SK-N-SH (cell line): ENCODE results near the gene NFIX. TPM values are rescaled to one million over a fixed set of nuclear protein-coding genes. Genes with fewer than 3 reads are reported as not detected.

Experiments
- CTCF ChIA-PET: fragments of 300-600, 350-600 bp; formaldehyde crosslinking; extraction: SDS; loops from one replicate; lab custom pipeline; 2021; lab: Yijun Ruan, JAX
- POLR2A ChIA-PET: fragments of 350-600 bp; sonication (Branson Sonifier 250); formaldehyde crosslinking; extraction: SDS; loops from one replicate; lab custom pipeline; 2020; ENCODE audit warnings: antibody characterized with exemption, inconsistent platforms; lab: Yijun Ruan, JAX
- DNase-seq: peaks from one replicate; pipeline ENCODE4 v3.0.0; 2012
- H2AFZ ChIP-seq: fragments of 200-600 bp; sonication (generic); 2 replicates; pipeline ENCODE4 v1.8.1; 2016; ENCODE audit warnings: antibody characterized with exemption, mild to moderate bottlenecking, low read depth
- H3F3A ChIP-seq: fragments of 200-600 bp; sonication (generic); replicated peaks from 2 replicates; pipeline ENCODE3; 2016; ENCODE audit warnings: antibody characterized with exemption, mild to moderate bottlenecking; ENCODE audit not compliant: insufficient read depth
- H3K27ac ChIP-seq, 2 experiments: fragments of 200-500 bp in 1 of 2; fragments of 200-600 bp in 1 of 2; sonication (Bioruptor generic) in 1 of 2; sonication (generic), shearing (Covaris generic) in 1 of 2; 2 replicates each; pipeline versions ENCODE4 v1.5.1 to v1.6.1; 2014 to 2016; ENCODE audit warnings: low read depth in 2 of 2, inconsistent platforms in 1 of 2, low read length in 1 of 2, mild to moderate bottlenecking in 1 of 2, mixed read lengths in 1 of 2
- H3K27me3 ChIP-seq: fragments of 200-600 bp; sonication (generic), shearing (Covaris generic); 2 replicates; pipeline ENCODE4 v1.6.1; 2016; ENCODE audit warnings: mixed run types; ENCODE audit not compliant: insufficient read depth
- H3K36me3 ChIP-seq, 2 experiments: fragments of 200-500 bp in 1 of 2; fragments of 200-600 bp in 1 of 2; sonication (Bioruptor generic) in 1 of 2; sonication (generic) in 1 of 2; replicated peaks in 1 of 2; 2 replicates each; pipeline versions ENCODE3 to v1.5.1; 2014 to 2016; ENCODE audit warnings: low read length in 1 of 2, mild to moderate bottlenecking in 1 of 2; ENCODE audit not compliant: insufficient read depth in 2 of 2, control insufficient read depth in 1 of 2
- H3K4me1 ChIP-seq, 2 experiments: fragments of 200-500 bp in 1 of 2; fragments of 200-600 bp in 1 of 2; sonication (Bioruptor generic) in 1 of 2; sonication (generic), shearing (Covaris generic) in 1 of 2; 2 replicates each; pipeline versions ENCODE4 v1.5.1 to v1.6.1; 2014 to 2016; ENCODE audit warnings: low read depth in 1 of 2, low read length in 1 of 2, mixed run types in 1 of 2; ENCODE audit not compliant: insufficient read depth in 2 of 2, control insufficient read depth in 1 of 2
- H3K4me2 ChIP-seq: fragments of 200-600 bp; sonication (generic), shearing (Covaris generic); 2 replicates; pipeline ENCODE4 v1.6.1; 2017; ENCODE audit warnings: mixed run types
- H3K4me3 ChIP-seq, 2 experiments: fragments of 200-500 bp in 1 of 2; fragments of 200-600 bp in 1 of 2; sonication (Bioruptor generic) in 1 of 2; sonication (generic), shearing (Covaris generic) in 1 of 2; 2 replicates each; pipeline versions ENCODE4 v1.5.1 to v1.8.1; 2014 to 2016; ENCODE audit warnings: low read depth in 2 of 2, inconsistent platforms in 1 of 2, low read length in 1 of 2, mild to moderate bottlenecking in 1 of 2, mixed read lengths in 1 of 2, moderate library complexity in 1 of 2
- H3K79me2 ChIP-seq: fragments of 200-600 bp; sonication (generic); 2 replicates; pipeline ENCODE4 v1.8.1; 2017; ENCODE audit warnings: mild to moderate bottlenecking; ENCODE audit not compliant: insufficient read depth
- H3K9ac ChIP-seq: fragments of 200-600 bp; sonication (generic); 2 replicates; pipeline ENCODE4 v1.6.1; 2017; ENCODE audit warnings: mixed run types
- H3K9me2 ChIP-seq: fragments of 200-600 bp; sonication (generic); 2 replicates; pipeline ENCODE4 v1.6.1; 2017; ENCODE audit warnings: mixed run types
- H3K9me3 ChIP-seq: fragments of 200-600 bp; sonication (generic); 2 replicates; pipeline ENCODE4 v1.6.1; 2017; ENCODE audit warnings: mixed run types, mild to moderate bottlenecking, moderate library complexity
- H4K20me1 ChIP-seq: fragments of 200-600 bp; sonication (generic); 2 replicates; pipeline ENCODE4 v1.6.1; 2017; ENCODE audit warnings: mild to moderate bottlenecking, mixed run types; ENCODE audit not compliant: insufficient read depth
- CHD2 ChIP-seq: fragments of 150-350 bp; IDR thresholded peaks from 2 replicates; pipeline ENCODE4 v1.6.1; 2018; ENCODE audit warnings: low read length; ENCODE audit not compliant: partially characterized antibody
- FOXJ3 ChIP-seq: sonication (generic); formaldehyde crosslinking; IDR thresholded peaks from 2 replicates; pipeline ENCODE4 v1.5.1; 2020; ENCODE audit warnings: mild to moderate bottlenecking, missing genetic modification reagents
- MEF2A ChIP-seq: IDR thresholded peaks from 2 replicates; pipeline ENCODE4 v1.4.0; 2012; ENCODE audit warnings: low read depth, borderline replicate concordance
- NFIC ChIP-seq: IDR thresholded peaks from 2 replicates; pipeline ENCODE4 v1.4.0; 2012; ENCODE audit warnings: borderline replicate concordance
- REST ChIP-seq: IDR thresholded peaks from 2 replicates; pipeline ENCODE4 v1.6.1; 2012; ENCODE audit warnings: mild to moderate bottlenecking, low read depth, low read length, moderate library complexity
- RXRA ChIP-seq: IDR thresholded peaks from 2 replicates; pipeline ENCODE4 v1.4.0; 2012; ENCODE audit warnings: low read depth, mild to moderate bottlenecking, borderline replicate concordance
- SIN3A ChIP-seq: IDR thresholded peaks from 2 replicates; pipeline ENCODE4 v1.6.1; 2012; ENCODE audit warnings: low read depth, mild to moderate bottlenecking, low read length, moderate library complexity, borderline replicate concordance
- TAF1 ChIP-seq: IDR thresholded peaks from 2 replicates; pipeline ENCODE4 v1.6.1; 2012; ENCODE audit warnings: low read depth, mild to moderate bottlenecking, low read length, moderate library complexity, borderline replicate concordance
- TEAD4 ChIP-seq: IDR thresholded peaks from 2 replicates; pipeline ENCODE4 v1.4.0; 2012; ENCODE audit warnings: mild to moderate bottlenecking, borderline replicate concordance; ENCODE audit not compliant: insufficient read depth
- YY1 ChIP-seq: IDR thresholded peaks from 2 replicates; pipeline ENCODE4 v1.4.0; 2012; ENCODE audit warnings: low read depth, mild to moderate bottlenecking
- WGBS: methylation state at CpG from one replicate; pipeline ENCODE4 v1.1.6; 2017; ENCODE audit warnings: low lambda C conversion rate; 5-methylcytosine and 5-hydroxymethylcytosine counted together
- polyA plus RNA-seq, 3 experiments: library from polyadenylated mRNA; depleted of rRNA; stranded (reverse); fragments of >200 nt; gene quantifications; 2 replicates each; pipeline ENCODE4 v1.2.3, GENCODE V29; 2012
- TF ChIP-seq, protein P1 (sequence below): IDR thresholded peaks from 2 replicates; pipeline ENCODE4 v1.4.0; 2012; ENCODE audit warnings: low read depth

Gene NFIX
- polyA plus RNA-seq, 1 of the 3 experiments (the other 2 are of a cell fraction), result 14.8 TPM

DNA sequence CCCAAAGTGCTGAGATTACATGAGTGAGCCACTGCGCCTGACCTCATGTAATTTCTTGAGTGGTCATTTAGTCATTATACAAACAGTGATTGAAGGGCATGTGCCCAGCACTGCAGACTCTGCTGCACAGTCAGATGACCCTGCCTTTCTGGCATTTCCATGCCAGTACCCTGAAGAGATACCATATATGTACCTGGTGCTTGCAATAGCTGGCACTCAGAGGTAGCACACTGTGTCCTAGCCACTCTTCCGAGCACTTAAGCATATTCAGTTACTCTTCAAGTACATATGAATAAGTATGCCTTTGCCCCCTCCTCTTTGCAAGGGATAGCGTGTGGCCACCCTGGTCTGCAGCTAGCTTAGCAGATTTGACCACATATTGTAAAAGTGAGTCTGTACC lies 139.4 kb downstream of the NFIX start:
- Histone ChIP-seq H3K9me3 (no peaks in the 10 kb centered on the region), H3K79me2 (peaks cover 62% of the 10 kb centered on the region), H4K20me1 (peaks cover 55% of the 10 kb centered on the region), H3K9me2 (no peaks in the 10 kb centered on the region), H3K36me3 (peaks cover 5 to 43% of the 10 kb centered on the region in 2 experiments), H3K4me1 (peaks cover 0 to 15% of the 10 kb centered on the region in 2 experiments; a peak in 2 of 4 replicates), H3K4me3 (no peak overlapping the region), H3K4me2 (no peak overlapping the region), H3K9ac (no peak overlapping the region), H3K27me3 (no peaks in the 10 kb centered on the region), H3F3A (peaks cover 24% of the 10 kb centered on the region), H3K27ac (no peak overlapping the region), H2AFZ (no peak overlapping the region)
- DNase-seq, result no peak
- ChIA-PET CTCF (no interaction called here), POLR2A (no interaction called here)
- WGBS, result 92% methylated on average over 3 of the region's 3 CpGs
- TF ChIP-seq CHD2 (no peak), NFIC (no peak), RXRA (no peak), YY1 (no peak), FOXJ3 (CRISPR knock-in tag) (no peak)
- TF ChIP-seq, protein P1, sequence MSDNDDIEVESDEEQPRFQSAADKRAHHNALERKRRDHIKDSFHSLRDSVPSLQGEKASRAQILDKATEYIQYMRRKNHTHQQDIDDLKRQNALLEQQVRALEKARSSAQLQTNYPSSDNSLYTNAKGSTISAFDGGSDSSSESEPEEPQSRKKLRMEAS, result no peak

- POLR2A ChIA-PET, result no interaction called here
- CTCF ChIA-PET, result no interaction called here
- Histone ChIP-seq H4K20me1 (peaks cover 48% of the 10 kb centered on the region), H3K36me3 (peaks cover 5 to 43% of the 10 kb centered on the region in 2 experiments), H3K9me3 (no peaks in the 10 kb centered on the region), H3K4me3 (no peak overlapping the region), H3F3A (peaks cover 24% of the 10 kb centered on the region), H3K9me2 (no peaks in the 10 kb centered on the region), H3K4me2 (no peak overlapping the region), H3K27ac (no peak overlapping the region), H3K9ac (no peak overlapping the region), H2AFZ (no peak overlapping the region), H3K79me2 (peaks cover 54% of the 10 kb centered on the region), H3K4me1 (peaks cover 0 to 15% of the 10 kb centered on the region in 2 experiments; a peak in 2 of 4 replicates), H3K27me3 (no peaks in the 10 kb centered on the region)
- TF ChIP-seq MEF2A (no peak), TEAD4 (no peak), TAF1 (no peak), SIN3A (no peak), REST (no peak), YY1 (no peak)
- no peak for DNase-seq
- WGBS, result 98% methylated on average over 8 of the region's 60 CpGs
These were observed 140.1 kb downstream of the NFIX start for GRCh38 chr19:13135068-13136062.
